GM12801 (cell line): ENCODE measurements around the gene THOP1.

Experiments used
- CTCF ChIP-seq: IDR thresholded peaks from one replicate; pipeline ENCODE4 v1.5.1; 2011; ENCODE audit warnings: control low read depth; ENCODE audit not compliant: insufficient read length; ENCODE audit errors: extremely low read depth

THOP1 gene

GRCh38 chr19:2758601-2759313, 26.5 kb upstream of the THOP1 start:
- no peak for TF ChIP-seq CTCF

DNA sequence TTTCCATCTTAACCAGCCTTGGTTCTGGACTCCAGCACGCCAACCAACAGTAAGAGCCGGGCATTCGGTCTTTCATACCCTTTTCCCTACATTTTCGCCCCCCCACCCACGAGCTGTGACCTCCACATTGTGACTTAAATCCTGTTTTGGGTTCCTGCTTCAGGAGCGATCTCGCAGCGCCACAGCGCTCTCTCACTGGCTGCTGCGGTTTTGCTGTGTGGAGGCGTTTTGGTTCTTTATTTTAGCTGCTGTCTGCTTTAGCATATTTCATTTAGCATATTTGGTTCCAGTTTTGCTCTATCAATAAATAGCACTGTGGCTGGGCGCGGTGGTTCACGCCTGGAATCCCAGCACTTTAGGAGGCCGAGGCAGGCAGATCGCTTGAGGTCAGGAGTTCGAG, 25.9 kb upstream of the THOP1 start:
- TF ChIP-seq CTCF, result no peak

GRCh38 chr19:2759965-2760364, 25.3 kb upstream of the THOP1 start:
- no peak for TF ChIP-seq CTCF

DNA sequence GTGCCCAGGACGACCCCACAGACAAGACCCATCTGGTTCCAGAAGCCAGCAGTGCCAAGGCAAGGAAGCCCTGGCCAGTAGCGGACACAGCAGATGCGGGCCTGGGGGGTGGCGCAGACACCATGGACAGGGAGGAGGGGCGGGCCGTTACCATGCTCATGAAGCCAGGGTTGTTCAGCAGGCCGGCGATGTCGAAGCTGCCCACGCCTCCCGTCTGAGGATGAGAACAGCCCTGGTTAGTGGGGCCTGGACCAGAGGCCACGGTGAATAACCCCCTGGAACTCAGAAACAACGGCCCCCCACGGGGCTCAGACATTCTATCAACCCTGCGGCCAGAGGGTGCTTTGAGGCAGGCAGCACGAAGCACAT, 24.0 kb upstream of the THOP1 start:
- TF ChIP-seq CTCF, result no peak

DNA sequence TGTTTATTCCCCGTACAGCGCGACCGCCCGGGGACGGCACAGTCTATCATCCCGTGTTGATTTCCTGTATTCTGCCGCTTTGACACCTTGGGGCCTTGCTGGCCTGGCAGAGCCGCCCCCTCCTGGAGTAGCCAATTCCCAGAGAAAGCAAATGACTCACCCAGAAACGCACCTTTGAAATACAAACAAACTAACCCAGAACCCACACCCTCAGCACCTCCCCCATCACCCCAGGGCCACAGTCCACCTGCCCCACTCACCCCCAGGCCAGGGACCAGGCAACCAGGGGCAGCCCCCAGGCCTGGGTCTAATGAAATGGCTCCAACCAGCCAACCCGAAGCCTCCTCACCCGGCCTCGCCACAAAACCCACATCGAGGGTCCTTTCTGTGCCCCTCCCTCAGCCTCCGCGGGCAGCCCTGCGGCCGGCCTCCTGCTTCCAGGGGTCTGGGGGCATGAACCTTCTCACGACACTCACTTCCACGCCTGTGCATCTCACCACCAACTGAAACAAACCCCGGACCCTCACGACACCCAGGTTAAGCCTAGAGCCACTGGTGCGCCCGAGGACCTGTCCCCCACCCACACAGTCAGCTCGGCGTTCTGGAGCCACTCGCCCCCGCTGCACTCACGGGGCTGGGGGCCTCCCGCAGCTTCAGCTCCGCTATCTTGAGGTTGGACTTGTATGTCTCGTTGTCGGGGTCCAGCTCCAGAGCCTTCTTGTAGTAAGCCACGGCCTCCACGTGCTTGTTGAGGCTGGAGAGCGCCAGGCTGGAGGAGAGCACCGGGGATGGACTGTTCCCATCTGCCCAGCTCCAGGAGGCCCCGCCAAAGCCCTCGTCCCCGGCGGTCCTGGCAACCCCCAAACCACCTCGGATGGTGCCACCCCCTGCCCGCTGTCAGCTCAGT, 23.2 kb upstream of the THOP1 start:
- TF ChIP-seq CTCF, result no peak

GRCh38 chr19:2762783-2763496, 22.4 kb upstream of the THOP1 start:
- TF ChIP-seq CTCF, result no peak

DNA sequence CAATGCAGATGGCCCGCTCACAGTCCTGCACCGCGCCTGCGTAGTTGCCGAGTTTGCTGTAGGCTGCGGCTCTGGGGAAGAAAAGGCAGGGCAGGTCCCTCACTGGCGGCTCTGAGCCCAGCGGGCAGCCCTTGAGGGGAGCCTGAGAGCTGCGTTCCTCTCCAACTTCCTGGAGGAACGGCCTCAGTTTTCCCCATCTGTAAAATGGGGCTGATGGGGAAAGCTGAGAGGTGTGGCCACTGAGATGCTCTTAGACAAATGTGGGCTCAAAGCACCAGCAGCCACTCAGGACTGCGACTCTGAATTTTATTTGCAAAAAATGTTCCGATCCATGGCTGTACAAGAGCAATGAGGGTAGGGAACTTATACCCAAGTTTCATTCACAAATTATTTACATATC, 21.6 kb upstream of the THOP1 start:
- TF ChIP-seq CTCF, result no peak
